ENCODE results near the gene PPP1R13L. TPM values are rescaled to one million over a fixed set of nuclear protein-coding genes. Genes with fewer than 3 reads are reported as not detected.
"Not testable (repeated sequence)": the region's sequence is repeated elsewhere in the genome, so short reads cannot be mapped to it uniquely, and the experiment has no call there.

The PPP1R13L gene
- polyA plus RNA-seq, 3 donors from 2014 or later: 0.08 to 0.84 TPM; not detected in 1

- Mint-ChIP-seq H3K36me3 (no peaks in the 10 kb centered on the region), H3K4me1 (peaks cover 38 to 47% of the 10 kb centered on the region in 2 donors), H3K4me3 (peak within 1 kb of the TSS; percentile 87 to 97 (median 94)), H3K9me3 (no peaks in the 10 kb centered on the region), H3K27ac (peak within 1 kb of the TSS; percentile 84 to 96 (median 92)), H3K27me3 (ENCODE audit: low read depth in 3 of 3) (peaks cover 5 to 7% (median 6%) of the 10 kb centered on the region in 3 donors)
- peak; percentile 81 to 85 (median 83) for DNase-seq
Measured at GRCh38 chr19:45423589-45424190, 18.8 kb upstream of the PPP1R13L start, which contains the start of gene ERCC1. Gene ERCC1 (minus strand): TSS chr19:45423917. CDS start chr19:45423374, 543 bp downstream.

GRCh38 chr19:45423033-45423588 is 18.2 kb upstream of the PPP1R13L start:
- H3K27ac Mint-ChIP-seq: peak overlapping the region; percentile 84 to 96 (median 92)
- peaks cover 34 to 41% of the 10 kb centered on the region in 2 donors for H3K4me1 Mint-ChIP-seq
- no peaks in the 10 kb centered on the region for H3K36me3 Mint-ChIP-seq
- no peak for DNase-seq
- no peaks in the 10 kb centered on the region for H3K9me3 Mint-ChIP-seq
- peak overlapping the region; percentile 87 to 97 (median 94) for H3K4me3 Mint-ChIP-seq
- H3K27me3 Mint-ChIP-seq (ENCODE audit: low read depth in 3 of 3): peaks cover 5 to 7% (median 7%) of the 10 kb centered on the region in 3 donors

GRCh38 chr19:45421947-45422498 is 17.2 kb upstream of the PPP1R13L start:
- DNase-seq: no peak
- Mint-ChIP-seq H3K27me3 (ENCODE audit: low read depth in 3 of 3) (peaks cover 0 to 5% (median 2%) of the 10 kb centered on the region in 3 donors), H3K4me3 (peak overlapping the region in 3 of 5 donors; percentile 2 to 68 (median 24)), H3K36me3 (no peaks in the 10 kb centered on the region), H3K27ac (peak overlapping the region in 3 of 6 donors; percentile 28 to 70 (median 61)), H3K9me3 (no peaks in the 10 kb centered on the region), H3K4me1 (peaks cover 28 to 31% of the 10 kb centered on the region in 2 donors)

- H3K27me3 Mint-ChIP-seq (ENCODE audit: low read depth in 3 of 3): peaks cover 0 to 5% (median 2%) of the 10 kb centered on the region in 3 donors
- peak overlapping the region in 1 of 5 donors; percentile 35 for H3K4me3 Mint-ChIP-seq
- H3K27ac Mint-ChIP-seq: no peak overlapping the region
- no peaks in the 10 kb centered on the region for H3K9me3 Mint-ChIP-seq
- H3K4me1 Mint-ChIP-seq: peaks cover 28 to 29% of the 10 kb centered on the region in 2 donors
- DNase-seq: no peak
- peaks cover 0 to 3% (median 0%) of the 10 kb centered on the region in 3 donors for H3K36me3 Mint-ChIP-seq
Measured at GRCh38 chr19:45420871-45421270, 16.0 kb upstream of the PPP1R13L start.

GRCh38 chr19:45420356-45420755 is 15.5 kb upstream of the PPP1R13L start:
- Mint-ChIP-seq H3K36me3 (peaks cover 0 to 3% (median 0%) of the 10 kb centered on the region in 3 donors), H3K9me3 (no peaks in the 10 kb centered on the region), H3K4me1 (peaks cover 28 to 29% of the 10 kb centered on the region in 2 donors), H3K27me3 (ENCODE audit: low read depth in 3 of 3) (peaks cover 0 to 5% (median 2%) of the 10 kb centered on the region in 3 donors), H3K4me3 (peak overlapping the region in 1 of 5 donors; percentile 35), H3K27ac (no peak overlapping the region)
- DNase-seq: no peak

- Mint-ChIP-seq H3K36me3 (peaks cover 0 to 3% (median 0%) of the 10 kb centered on the region in 3 donors), H3K9me3 (no peaks in the 10 kb centered on the region), H3K27ac (no peak overlapping the region), H3K4me3 (no peak overlapping the region), H3K27me3 (ENCODE audit: low read depth in 3 of 3) (peaks cover 0 to 5% (median 2%) of the 10 kb centered on the region in 3 donors), H3K4me1 (peaks cover 28 to 29% of the 10 kb centered on the region in 2 donors)
- DNase-seq: no peak
Measured at GRCh38 chr19:45419895-45420294, 15.0 kb upstream of the PPP1R13L start.

- no peak for DNase-seq
- Mint-ChIP-seq H3K36me3 (peaks cover 0 to 8% (median 0%) of the 10 kb centered on the region in 3 donors), H3K27me3 (ENCODE audit: low read depth in 3 of 3) (peaks cover 0 to 5% (median 2%) of the 10 kb centered on the region in 3 donors), H3K27ac (no peak overlapping the region), H3K4me3 (no peak overlapping the region), H3K4me1 (peaks cover 24 to 25% of the 10 kb centered on the region in 2 donors), H3K9me3 (no peaks in the 10 kb centered on the region)
Measured at GRCh38 chr19:45419396-45419795, 14.5 kb upstream of the PPP1R13L start.

GRCh38 chr19:45418802-45419201 is 13.9 kb upstream of the PPP1R13L start:
- H3K36me3 Mint-ChIP-seq: peaks cover 0 to 12% (median 0%) of the 10 kb centered on the region in 3 donors
- peaks cover 18 to 19% of the 10 kb centered on the region in 2 donors for H3K4me1 Mint-ChIP-seq
- no peak overlapping the region for H3K4me3 Mint-ChIP-seq
- no peaks in the 10 kb centered on the region for H3K9me3 Mint-ChIP-seq
- DNase-seq: no peak
- H3K27me3 Mint-ChIP-seq (ENCODE audit: low read depth in 3 of 3): peaks cover 0 to 5% (median 2%) of the 10 kb centered on the region in 3 donors
- peak overlapping the region in 2 of 6 donors; percentile 18 to 85 for H3K27ac Mint-ChIP-seq

GRCh38 chr19:45417151-45417550 is 12.3 kb upstream of the PPP1R13L start:
- Mint-ChIP-seq H3K9me3 (no peaks in the 10 kb centered on the region), H3K4me3 (no peak overlapping the region), H3K36me3 (peaks cover 5 to 22% (median 5%) of the 10 kb centered on the region in 3 donors), H3K4me1 (peaks cover 4 to 8% of the 10 kb centered on the region in 2 donors), H3K27me3 (ENCODE audit: low read depth in 3 of 3) (peaks cover 0 to 2% (median 2%) of the 10 kb centered on the region in 3 donors), H3K27ac (peak overlapping the region in 1 of 6 donors; percentile 32)
- DNase-seq: no peak

GRCh38 chr19:45414468-45414867 is 9.6 kb upstream of the PPP1R13L start:
- Mint-ChIP-seq H3K4me3 (no peak overlapping the region), H3K27ac (no peak overlapping the region), H3K27me3 (ENCODE audit: low read depth in 3 of 3) (peaks cover 0 to 2% (median 0%) of the 10 kb centered on the region in 3 donors), H3K36me3 (peaks cover 5 to 22% (median 5%) of the 10 kb centered on the region in 3 donors), H3K4me1 (no peaks in the 10 kb centered on the region), H3K9me3 (no peaks in the 10 kb centered on the region)
- no peak for DNase-seq

GRCh38 chr19:45413497-45413896 is 8.6 kb upstream of the PPP1R13L start:
- H3K27me3 Mint-ChIP-seq (ENCODE audit: low read depth in 3 of 3): no peaks in the 10 kb centered on the region
- H3K4me3 Mint-ChIP-seq: no peak overlapping the region
- no peaks in the 10 kb centered on the region for H3K4me1 Mint-ChIP-seq
- no peak for DNase-seq
- no peaks in the 10 kb centered on the region for H3K9me3 Mint-ChIP-seq
- H3K27ac Mint-ChIP-seq: no peak overlapping the region
- peaks cover 5 to 25% (median 5%) of the 10 kb centered on the region in 3 donors for H3K36me3 Mint-ChIP-seq

- not testable (repeated sequence) for H3K4me3 Mint-ChIP-seq, H3K9me3 Mint-ChIP-seq, DNase-seq
- Mint-ChIP-seq H3K4me1 (peaks cover 18% of the 10 kb centered on the region in 2 donors), H3K27me3 (ENCODE audit: low read depth in 3 of 3) (peaks cover 3 to 12% (median 7%) of the 10 kb centered on the region in 3 donors), H3K27ac (peak overlapping the region in 2 of 6 donors; percentile 13 to 39), H3K36me3 (peaks cover 5 to 21% (median 5%) of the 10 kb centered on the region in 3 donors)
Measured at GRCh38 chr19:45410330-45410729, 5.5 kb upstream of the PPP1R13L start.

- Mint-ChIP-seq H3K36me3 (peaks cover 5 to 18% (median 5%) of the 10 kb centered on the region in 3 donors), H3K27me3 (ENCODE audit: low read depth in 3 of 3) (peaks cover 4 to 13% (median 12%) of the 10 kb centered on the region in 3 donors), H3K4me1 (peaks cover 26% of the 10 kb centered on the region in 2 donors), H3K4me3 (no peak overlapping the region), H3K27ac (no peak overlapping the region), H3K9me3 (no peaks in the 10 kb centered on the region)
- DNase-seq: no peak
Measured at GRCh38 chr19:45409557-45409920, 4.7 kb upstream of the PPP1R13L start.

Data from immature natural killer cell (primary cell).